NCI-H1436 (cell line): ENCODE results near the gene DNASE1L2.
A peak's percentile ranks its signal among the peaks of the same experiment; 100 is the strongest.
"Not testable (repeated sequence)": the region's sequence is repeated elsewhere in the genome, so short reads cannot be mapped to it uniquely, and the experiment has no call there.

Experiments
- DNase-seq: peaks from one replicate; lab custom pipeline; 2025; lab: John Stamatoyannopoulos, UW

Gene DNASE1L2

GRCh38 chr16:2240331-2240730, 4.1 kb downstream of the DNASE1L2 start:
- DNase-seq = not testable (repeated sequence)

DNA sequence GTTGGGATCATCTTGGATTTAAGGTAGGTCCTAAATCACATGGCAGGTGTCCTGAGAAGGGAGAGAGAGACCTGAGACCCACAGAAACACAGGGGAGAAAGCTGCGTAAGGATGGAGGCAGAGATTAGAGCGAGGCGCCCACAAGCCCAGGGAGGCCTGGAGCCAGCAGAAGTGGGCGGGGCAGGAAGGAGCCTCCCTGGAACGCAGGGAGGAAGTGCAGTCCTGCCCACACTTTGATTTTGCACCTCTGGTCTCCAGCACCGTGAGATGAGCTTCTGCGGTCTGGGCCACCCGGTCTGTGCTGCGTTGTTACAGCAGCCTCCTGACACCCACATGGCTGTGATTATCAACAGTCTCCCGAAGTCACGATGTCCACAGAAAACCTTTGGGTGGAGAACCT, 6.4 kb downstream of the DNASE1L2 start:
- no peak for DNase-seq

DNA sequence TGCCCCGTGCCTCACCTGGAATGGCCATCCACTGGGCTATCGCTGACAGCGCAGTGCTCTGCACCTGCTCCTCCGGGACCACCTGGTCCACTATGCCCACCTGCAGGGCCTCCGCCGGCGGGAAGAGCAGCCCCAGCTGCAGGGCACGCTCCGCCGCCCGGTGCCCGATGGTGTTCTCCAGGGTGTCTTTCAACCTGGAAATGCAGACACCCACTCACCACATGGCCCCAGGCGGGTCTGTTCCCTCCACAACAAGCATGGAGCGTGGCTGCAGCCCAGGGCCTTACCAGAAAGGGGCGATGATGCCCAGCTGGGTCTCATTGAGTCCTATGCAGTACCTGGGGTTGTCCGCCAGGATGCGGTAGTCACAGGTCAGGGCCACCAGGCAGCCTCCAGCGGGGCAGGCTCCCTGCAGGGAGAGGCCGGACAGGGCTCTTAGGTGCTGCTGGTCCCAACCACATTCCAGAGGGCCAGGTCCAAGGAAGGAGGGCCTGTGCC, 6.8 kb downstream of the DNASE1L2 start:
- DNase-seq = no peak

DNA sequence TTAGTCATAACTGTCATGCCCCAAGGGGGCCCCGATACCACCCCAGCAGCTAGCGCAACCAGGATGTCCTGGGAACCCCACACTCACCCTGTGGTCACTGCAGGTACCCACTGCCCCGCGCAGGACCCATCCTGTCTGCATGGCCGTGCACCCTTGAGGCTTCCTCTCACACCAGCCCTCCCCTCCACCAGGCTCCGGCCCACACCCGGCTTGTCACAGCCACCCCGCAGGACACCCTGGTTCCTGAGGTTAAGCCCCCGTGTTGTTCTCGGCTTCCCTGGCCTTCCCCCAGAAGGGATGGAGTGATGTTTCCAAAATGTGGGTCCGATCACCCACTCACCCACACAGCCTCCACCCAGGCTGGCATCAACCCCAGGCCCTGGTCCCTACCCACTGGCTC, 7.5 kb downstream of the DNASE1L2 start:
- no peak for DNase-seq

- no peak for DNase-seq
Measured at GRCh38 chr16:2244301-2244700, 8.1 kb downstream of the DNASE1L2 start.

DNA sequence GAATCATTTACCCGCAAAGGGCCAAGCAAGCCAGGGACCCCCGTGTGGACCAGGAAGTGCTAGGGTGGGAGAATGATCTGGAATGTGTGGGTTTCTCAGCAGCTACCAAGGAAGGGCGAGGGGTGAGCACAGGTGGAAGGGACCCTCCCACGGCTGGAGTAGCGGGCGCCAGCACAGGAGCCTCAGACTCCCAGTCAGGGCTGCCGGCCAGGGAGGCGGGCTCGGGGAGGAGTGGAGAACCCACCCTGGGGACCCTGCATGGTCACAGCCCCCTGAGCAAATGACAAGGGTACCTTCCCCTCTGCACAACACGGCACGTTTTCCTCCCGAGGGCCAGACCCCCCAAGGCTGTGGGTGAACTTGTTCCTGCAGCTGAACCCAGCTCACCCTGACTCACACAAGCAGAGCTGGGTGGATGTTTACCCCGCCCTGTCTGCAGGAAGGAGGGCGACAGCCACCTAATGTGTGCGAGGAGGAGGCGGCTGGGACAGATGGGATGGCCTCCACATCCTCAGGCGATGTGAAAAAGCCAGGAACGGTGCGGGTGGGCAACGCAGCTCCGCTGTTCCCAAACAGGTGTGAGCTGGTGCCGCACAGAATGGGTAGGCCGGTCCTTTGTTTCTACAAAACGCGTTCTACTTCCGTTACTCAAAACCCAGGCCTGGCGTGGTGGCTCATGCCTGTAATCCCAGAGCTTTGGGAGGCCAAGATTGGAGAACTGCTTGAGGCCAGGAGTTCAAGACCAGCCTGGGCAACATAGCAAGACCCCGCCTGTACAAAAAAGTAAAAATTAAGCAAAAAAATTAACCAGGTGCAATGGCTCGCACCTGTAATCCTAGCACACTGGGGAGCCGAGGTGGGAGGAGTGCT, 8.9 kb downstream of the DNASE1L2 start:
- DNase-seq = no peak

DNA sequence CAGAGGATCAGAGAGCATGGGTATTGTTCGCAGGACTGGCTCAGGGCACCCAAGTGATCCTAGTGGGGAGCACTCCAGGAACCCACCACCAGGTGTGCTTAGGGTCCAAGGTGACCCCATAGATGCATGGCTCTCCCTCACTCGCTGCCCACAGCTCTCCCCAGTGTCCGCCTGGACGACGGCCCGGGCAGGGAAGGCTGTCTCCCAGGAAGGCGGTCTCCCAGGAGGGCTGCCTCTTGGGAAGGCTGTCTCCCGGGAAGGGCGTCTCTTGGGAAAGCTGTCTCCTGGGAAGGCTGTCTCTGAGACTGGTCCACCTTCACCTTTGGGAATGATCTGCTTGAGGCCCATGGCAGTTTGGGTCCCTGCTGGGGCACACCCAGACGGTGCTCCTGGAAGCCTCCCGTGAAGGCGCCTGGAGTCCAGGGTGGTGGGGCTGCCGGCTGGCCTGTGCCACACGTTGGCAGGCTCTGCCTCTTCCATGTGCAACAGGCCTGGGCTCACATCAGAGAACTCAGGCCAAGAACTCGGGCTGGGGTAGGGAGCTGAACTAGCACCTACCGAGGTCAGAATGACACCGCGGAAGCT, 10.1 kb downstream of the DNASE1L2 start:
- no peak for DNase-seq

DNA sequence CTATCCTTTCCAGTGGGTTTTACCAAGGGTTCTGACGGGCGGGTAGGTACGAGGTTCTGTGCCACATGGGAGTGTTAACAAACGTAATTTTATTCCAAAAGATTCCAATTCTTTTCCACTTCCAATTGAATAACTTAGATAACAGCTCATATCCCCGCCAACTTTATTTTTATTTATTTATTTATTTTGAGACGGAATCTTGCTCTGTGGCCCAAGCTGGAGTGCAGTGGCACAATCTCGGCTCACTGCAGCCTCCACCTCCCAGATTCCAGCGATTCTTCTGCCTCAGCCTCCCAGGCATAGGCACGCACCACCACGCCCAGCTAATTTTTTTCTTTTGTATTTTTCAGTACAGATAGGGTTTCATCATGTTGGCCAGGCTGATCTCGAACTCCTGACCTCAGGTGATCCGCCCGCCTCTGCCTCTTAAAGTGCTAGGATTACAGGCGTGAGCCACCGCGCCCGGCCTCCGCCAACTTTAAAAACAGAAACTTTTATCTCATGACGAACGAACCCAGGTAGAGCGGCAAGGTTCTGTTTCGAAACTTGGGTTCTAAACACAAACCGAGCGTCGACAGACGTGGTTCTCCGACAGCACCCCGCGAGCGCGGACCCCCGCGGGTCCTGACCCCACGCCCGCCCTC, 14.5 kb downstream of the DNASE1L2 start:
- no peak for DNase-seq

GRCh38 chr16:2251296-2252111, 15.3 kb downstream of the DNASE1L2 start, which contains the start of gene ECI1:
Gene ECI1, minus strand, starts transcription at chr16:2251587. Its CDS starts 21 bp downstream, at chr16:2251566.
- DNase-seq = peak; percentile 79

DNA sequence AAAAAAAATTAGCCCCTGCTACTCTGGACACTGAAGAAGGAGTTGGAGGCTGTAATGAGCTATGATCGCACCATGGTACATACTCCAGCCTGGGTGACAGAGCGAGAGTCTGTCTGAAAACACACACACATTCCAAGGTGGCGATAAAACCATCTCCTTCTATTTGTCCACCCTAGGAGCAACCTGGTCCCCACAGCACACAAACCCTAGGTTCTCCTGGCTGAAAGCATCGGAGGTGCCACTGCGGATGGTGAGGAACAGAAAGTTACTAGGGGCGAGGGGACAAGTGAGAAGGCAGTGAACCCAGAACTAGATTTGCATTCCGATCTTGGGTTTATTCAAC, 16.5 kb downstream of the DNASE1L2 start:
- DNase-seq = no peak

DNA sequence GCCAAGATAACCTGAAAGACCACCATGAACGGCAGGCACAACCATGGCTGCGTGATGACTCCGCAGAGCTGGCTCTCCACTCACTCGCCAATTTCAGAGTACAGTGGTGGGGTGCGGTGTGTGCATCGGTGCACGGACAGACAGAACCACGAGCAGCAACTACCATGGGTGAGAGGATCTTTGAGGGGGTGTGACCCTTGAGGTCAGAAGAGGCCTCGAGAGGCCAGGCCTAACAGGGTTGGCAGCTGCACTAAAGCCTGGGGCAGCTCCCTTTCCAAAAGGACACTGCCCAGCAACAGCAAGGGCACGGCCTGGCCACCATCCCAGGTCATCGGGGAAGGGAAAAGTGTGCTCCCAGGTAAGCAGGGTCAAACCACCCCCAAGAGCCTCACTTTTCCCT, 17.0 kb downstream of the DNASE1L2 start:
- DNase-seq = no peak

- DNase-seq = no peak
Measured at GRCh38 chr16:2256531-2257140, 20.4 kb downstream of the DNASE1L2 start.

GRCh38 chr16:2257726-2258125, 21.5 kb downstream of the DNASE1L2 start:
- DNase-seq = no peak

GRCh38 chr16:2258530-2258929, 22.3 kb downstream of the DNASE1L2 start:
- not testable (repeated sequence) for DNase-seq

DNA sequence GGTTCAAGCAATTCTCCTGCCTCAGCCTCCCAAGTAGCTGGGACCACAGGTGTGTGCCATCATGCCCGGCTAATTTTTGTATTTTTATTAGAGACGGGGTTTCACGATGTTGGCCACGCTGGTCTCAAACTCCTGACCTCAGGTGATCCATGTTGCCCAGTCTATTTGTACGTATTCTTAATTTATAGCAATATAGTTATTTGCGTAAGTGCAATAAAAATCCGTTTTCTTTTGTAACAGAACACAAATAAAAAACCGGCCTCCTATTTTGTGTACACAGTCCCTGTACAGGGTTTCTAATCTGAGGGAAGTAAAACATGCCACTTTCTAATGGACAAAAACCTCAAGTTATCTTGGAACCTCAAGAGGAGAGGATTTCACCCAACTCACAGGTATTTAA, 24.0 kb downstream of the DNASE1L2 start:
- no peak for DNase-seq

DNA sequence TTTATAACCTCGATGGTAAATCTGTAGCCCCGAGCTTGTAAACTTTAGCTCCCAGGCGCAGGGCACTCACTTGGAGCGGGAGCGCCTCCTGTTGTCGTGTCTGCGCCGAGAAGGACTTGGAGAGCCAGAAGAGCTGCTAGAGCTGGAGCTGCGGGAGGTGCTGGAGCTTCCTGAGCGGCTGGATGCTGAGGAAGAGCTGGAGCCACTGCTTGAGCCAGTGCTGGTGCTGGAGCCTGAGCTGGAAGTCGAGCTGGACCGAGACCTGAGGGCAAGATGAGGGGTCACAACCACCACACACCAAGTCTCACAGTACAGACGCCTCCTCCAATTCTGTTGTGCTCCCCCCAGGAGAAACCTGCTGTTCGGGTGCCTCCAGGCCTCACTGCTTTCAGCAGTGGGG, 26.8 kb downstream of the DNASE1L2 start:
- not testable (repeated sequence) for DNase-seq

DNA sequence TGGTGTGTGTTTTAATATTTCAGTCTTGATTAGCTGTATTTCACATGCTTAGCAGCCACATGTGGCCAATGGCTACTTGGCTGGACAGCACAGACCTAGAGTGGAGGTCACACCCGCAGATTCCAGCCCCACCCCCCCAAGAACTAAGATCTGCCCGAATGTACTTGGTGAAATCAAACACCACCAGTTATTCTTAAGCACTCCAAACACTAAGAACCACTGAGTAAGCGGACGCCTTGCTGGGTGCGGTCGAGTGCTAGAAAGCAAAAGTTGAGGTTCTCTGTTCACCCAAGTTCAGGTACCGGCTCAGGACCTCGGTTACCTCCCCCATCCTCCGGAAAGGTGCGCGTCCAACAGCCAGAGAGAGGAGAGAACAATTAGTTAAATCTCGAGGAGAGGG, 30.6 kb downstream of the DNASE1L2 start:
- not testable (repeated sequence) for DNase-seq

GRCh38 chr16:2267505-2267912, 31.3 kb downstream of the DNASE1L2 start:
- DNase-seq = not testable (repeated sequence)

- peak; percentile 91 for DNase-seq
Measured at GRCh38 chr16:2267913-2268666, 31.8 kb downstream of the DNASE1L2 start, which contains the start of gene RNPS1. Gene RNPS1, minus strand, starts transcription at chr16:2268126. Its CDS starts 3,483 bp downstream, at chr16:2264643.

- DNase-seq = no peak
Measured at GRCh38 chr16:2270070-2270462, 33.8 kb downstream of the DNASE1L2 start.
